Measurements from ENCODE around the gene KCNK13.

KCNK13 gene

GRCh38 chr14:90060965-90061684 is 669 bp upstream of the KCNK13 start:
- DNase-seq (ENCODE audit: low read depth) = no peak
- TF ChIP-seq, protein P1, sequence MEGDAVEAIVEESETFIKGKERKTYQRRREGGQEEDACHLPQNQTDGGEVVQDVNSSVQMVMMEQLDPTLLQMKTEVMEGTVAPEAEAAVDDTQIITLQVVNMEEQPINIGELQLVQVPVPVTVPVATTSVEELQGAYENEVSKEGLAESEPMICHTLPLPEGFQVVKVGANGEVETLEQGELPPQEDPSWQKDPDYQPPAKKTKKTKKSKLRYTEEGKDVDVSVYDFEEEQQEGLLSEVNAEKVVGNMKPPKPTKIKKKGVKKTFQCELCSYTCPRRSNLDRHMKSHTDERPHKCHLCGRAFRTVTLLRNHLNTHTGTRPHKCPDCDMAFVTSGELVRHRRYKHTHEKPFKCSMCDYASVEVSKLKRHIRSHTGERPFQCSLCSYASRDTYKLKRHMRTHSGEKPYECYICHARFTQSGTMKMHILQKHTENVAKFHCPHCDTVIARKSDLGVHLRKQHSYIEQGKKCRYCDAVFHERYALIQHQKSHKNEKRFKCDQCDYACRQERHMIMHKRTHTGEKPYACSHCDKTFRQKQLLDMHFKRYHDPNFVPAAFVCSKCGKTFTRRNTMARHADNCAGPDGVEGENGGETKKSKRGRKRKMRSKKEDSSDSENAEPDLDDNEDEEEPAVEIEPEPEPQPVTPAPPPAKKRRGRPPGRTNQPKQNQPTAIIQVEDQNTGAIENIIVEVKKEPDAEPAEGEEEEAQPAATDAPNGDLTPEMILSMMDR (IDR thresholded peaks at IDR 0.05; ENCODE audit: control insufficient read depth, extremely low read depth, insufficient read depth) = no peak
- peak overlapping the region; percentile 40 for H3K4me3 ChIP-seq (ENCODE audit: low read depth, low read length)

DNA sequence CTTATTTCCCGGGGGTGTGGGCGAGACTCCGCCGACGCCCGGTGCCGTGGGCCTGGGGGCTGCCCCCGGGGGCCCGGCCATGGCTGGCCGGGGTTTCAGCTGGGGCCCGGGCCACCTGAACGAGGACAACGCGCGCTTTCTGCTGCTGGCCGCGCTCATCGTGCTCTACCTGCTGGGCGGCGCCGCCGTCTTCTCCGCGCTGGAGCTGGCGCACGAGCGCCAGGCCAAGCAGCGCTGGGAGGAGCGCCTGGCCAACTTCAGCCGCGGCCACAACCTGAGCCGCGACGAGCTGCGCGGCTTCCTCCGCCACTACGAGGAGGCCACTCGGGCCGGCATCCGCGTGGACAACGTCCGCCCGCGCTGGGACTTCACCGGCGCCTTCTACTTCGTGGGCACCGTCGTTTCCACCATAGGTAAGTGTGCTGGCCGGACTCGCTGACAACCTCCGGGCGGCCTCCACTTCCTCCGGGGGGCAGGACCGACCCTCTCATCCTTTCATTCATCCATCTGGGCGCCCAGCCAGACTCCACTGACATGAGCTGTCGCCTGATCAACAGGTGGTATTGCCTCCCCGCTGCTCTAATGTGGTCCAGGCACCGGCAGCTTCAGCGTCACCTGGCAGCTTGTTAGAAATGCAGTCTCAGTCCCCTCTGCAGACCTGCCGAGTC is 467 bp downstream of the KCNK13 start:
- peak overlapping the region; percentile 14; the same call in 1 of the 2 replicates for H3K4me3 ChIP-seq (ENCODE audit: low read depth, low read length)
- DNase-seq (ENCODE audit: low read depth) = no peak
- TF ChIP-seq, protein P1 (IDR thresholded peaks at IDR 0.05; ENCODE audit: control insufficient read depth, extremely low read depth, insufficient read depth) = 0 out of 2 replicates have a peak, but pooled peaks have one; percentile 21

DNA sequence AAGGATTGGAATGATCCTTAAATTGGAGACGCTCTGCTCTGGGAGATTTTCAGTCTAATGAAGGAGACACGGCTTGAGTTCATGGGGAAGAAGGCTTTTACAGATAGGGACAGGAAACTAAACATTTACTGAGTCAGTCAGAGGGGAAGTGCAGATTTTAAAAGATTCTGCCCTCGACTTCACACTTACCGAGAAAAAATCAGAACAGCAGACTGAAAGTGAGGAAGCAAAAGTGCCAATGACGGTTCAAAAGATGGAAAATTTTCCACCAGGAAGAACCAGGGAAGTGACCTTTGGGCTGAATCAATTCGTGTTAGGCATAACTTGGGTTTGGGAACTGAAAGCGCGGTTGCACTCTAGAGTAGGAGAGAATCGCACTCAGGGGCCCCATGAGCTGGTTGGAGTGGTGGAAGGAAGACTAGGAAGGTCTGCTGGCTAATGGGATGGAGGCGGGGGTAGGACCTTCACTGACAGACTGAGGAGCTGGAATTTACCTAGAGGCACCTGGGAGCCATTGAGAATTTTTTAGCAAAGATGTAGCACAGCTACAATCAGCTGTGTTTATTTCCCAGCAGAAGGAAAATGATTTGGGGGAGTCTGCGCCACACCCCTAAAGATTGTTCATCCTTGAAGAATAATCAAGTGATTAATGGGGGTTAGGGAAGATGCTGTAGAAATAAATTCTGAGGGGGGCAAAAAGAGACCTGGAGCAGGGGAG is 1.2 kb downstream of the KCNK13 start:
- H3K4me3 ChIP-seq (ENCODE audit: low read depth, low read length) = no peak overlapping the region
- TF ChIP-seq, protein P1 (IDR thresholded peaks at IDR 0.05; ENCODE audit: control insufficient read depth, extremely low read depth, insufficient read depth) = no peak
- DNase-seq (ENCODE audit: low read depth) = no peak

DNA sequence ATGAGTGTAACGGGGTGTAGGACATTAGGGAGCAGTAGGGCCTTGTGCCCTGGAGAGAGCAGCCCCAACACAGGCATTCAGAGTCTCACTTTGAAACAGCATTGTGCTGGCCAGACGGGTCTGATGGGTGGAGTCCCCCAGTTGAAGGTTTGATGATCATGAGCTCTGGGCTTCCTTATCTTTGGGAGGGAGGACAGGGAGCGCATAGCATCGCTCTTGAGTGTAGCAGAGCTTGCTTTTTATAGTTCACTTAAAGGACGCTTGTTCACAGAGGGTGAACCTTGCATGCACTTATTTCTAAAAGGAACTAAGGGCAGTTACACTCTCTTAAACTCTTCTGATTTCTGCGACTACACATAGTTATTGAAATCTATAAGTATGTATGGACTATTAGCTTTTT is 10.6 kb downstream of the KCNK13 start:
- DNase-seq (ENCODE audit: low read depth) = no peak
- H3K4me3 ChIP-seq (ENCODE audit: low read depth, low read length) = no peak overlapping the region
- TF ChIP-seq, protein P1 (IDR thresholded peaks at IDR 0.05; ENCODE audit: control insufficient read depth, extremely low read depth, insufficient read depth) = no peak

GRCh38 chr14:90079576-90079975 is 17.8 kb downstream of the KCNK13 start:
- no peak for DNase-seq (ENCODE audit: low read depth)
- H3K4me3 ChIP-seq (ENCODE audit: low read depth, low read length) = no peak overlapping the region
- TF ChIP-seq, protein P1 (IDR thresholded peaks at IDR 0.05; ENCODE audit: control insufficient read depth, extremely low read depth, insufficient read depth) = no peak

DNA sequence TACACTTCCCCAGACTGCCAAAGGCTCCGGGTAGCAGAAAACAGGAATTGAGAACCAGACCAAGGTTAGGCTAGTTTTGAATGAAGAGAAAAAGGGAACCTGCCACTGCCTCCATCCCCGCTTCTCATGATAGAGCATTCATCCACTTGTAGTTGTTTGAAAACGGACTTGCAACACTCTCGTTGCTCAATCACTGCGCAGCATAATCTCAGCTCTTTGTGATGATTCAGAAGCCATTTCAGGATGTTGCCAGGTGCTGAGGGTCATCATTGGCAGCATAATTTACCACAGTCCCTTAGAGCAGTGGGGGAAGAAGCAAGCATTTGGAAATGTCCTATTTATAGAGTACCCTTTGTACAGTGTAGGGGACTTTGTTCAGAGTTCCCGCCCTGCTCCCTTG is 25.6 kb downstream of the KCNK13 start:
- no peak overlapping the region for H3K4me3 ChIP-seq (ENCODE audit: low read depth, low read length)
- TF ChIP-seq, protein P1 (IDR thresholded peaks at IDR 0.05; ENCODE audit: control insufficient read depth, extremely low read depth, insufficient read depth) = no peak
- no peak for DNase-seq (ENCODE audit: low read depth)
